ENCODE measurements around the gene PALS1. TPM values are rescaled to one million over a fixed set of nuclear protein-coding genes. Genes with fewer than 3 reads are reported as not detected.
"Not testable (repeated sequence)": the region's sequence is repeated elsewhere in the genome, so short reads cannot be mapped to it uniquely, and the experiment has no call there.

PALS1 gene
- total RNA-seq, 6 experiments from 2014 or later: 41.9 to 52.7 (median 45.9) TPM

DNA sequence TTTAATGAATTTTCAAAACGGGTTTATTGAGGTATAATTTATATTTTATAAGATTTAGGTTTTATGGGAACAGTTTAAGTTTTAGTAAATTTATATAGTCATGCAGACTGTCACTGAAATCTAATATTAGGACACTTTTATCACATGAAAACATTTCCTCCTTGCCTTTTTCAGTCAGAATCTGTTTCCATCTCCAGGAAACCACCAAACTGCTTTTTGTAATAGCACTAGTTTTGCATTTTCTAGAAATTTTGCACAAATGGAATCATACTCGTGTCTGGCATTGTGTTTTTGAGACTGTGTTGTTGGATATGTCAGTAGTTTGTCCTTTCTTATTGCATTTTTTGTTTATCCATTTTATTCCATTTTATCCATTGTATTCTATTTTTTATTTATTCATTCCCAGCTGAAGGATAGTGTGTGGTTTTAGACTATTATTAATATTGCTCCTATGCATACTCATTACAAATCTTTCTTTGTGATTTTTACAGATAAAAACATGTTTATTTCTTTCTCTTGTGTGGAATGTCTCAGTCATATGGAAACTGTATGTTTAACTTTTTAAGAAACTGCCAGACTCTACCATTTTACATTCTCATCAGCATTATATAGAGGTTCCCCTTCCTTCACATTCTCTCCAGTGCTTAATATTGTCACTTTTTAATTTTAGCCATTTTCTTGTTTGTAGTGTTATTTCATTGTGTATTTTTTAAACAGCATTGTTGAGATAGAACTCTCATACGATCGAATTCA lies 26.5 kb downstream of the PALS1 start:
- H3K4me3 Mint-ChIP-seq: no peak overlapping the region
- H3K27ac Mint-ChIP-seq: peak overlapping the region; percentile 85
- peaks cover 4% of the 10 kb centered on the region; the same call in 1 of the 2 replicates for H3K9me3 Mint-ChIP-seq
- no peak for DNase-seq
- no peaks in the 10 kb centered on the region for H3K27me3 Mint-ChIP-seq (ENCODE audit: insufficient read depth)
- peaks cover 27% of the 10 kb centered on the region for H3K36me3 Mint-ChIP-seq (ENCODE audit: low read depth)
- H3K4me1 Mint-ChIP-seq (ENCODE audit: low read depth): peaks cover 70% of the 10 kb centered on the region
- no peak for TF ChIP-seq CTCF (IDR thresholded peaks at IDR 0.05)

DNA sequence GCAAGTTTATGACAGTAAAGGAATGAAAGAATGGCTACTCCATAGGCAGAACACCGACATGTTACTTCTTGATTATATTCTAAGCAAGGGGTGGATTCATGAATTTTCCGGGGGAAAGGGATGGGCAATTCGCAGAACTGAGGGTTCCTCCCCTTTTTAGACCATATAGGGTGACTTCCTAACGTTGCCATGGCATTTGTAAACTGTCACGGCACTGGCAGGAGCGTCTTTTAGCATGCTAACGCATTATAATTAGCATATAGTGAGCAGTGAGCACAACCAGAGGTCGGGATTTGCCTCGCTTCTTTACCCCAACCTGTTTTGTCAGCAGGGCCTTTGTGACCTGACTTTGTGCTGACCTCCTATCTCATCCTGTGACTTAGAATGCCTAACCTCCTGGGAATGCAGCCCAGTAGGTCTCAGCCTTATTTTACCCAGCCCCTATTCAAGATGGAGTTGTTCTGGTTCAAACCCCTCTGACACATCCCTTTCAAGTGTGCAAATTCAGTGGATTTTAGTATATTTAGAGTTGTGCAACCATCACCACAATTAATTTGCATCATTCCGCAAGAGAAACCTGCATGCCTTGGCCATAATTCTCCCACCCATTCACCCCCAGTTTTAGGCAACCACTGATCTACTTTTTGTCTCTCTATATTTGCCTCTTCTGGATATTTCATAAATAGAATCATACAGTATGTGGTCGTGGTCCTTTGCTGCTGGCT lies 27.4 kb downstream of the PALS1 start:
- H3K4me3 Mint-ChIP-seq: no peak overlapping the region; the same call in 1 of the 2 replicates
- no peaks in the 10 kb centered on the region for H3K27me3 Mint-ChIP-seq (ENCODE audit: insufficient read depth)
- H3K27ac Mint-ChIP-seq: peak overlapping the region; percentile 85
- no peak for TF ChIP-seq CTCF (IDR thresholded peaks at IDR 0.05)
- H3K36me3 Mint-ChIP-seq (ENCODE audit: low read depth): peaks cover 35% of the 10 kb centered on the region
- H3K4me1 Mint-ChIP-seq (ENCODE audit: low read depth): peaks cover 61% of the 10 kb centered on the region
- peaks cover 4% of the 10 kb centered on the region; the same call in 1 of the 2 replicates for H3K9me3 Mint-ChIP-seq
- DNase-seq: no peak

GRCh38 chr14:67269298-67270060 lies 28.2 kb downstream of the PALS1 start:
- Mint-ChIP-seq H3K27me3 (ENCODE audit: insufficient read depth) (no peaks in the 10 kb centered on the region), H3K36me3 (ENCODE audit: low read depth) (peaks cover 40% of the 10 kb centered on the region), H3K4me1 (ENCODE audit: low read depth) (peaks cover 52% of the 10 kb centered on the region), H3K27ac (peak overlapping the region; percentile 85), H3K4me3 (peak overlapping the region; percentile 71), H3K9me3 (peaks cover 4% of the 10 kb centered on the region; the same call in 1 of the 2 replicates)
- peak; percentile 68 for DNase-seq
- TF ChIP-seq CTCF (IDR thresholded peaks at IDR 0.05): no peak

DNA sequence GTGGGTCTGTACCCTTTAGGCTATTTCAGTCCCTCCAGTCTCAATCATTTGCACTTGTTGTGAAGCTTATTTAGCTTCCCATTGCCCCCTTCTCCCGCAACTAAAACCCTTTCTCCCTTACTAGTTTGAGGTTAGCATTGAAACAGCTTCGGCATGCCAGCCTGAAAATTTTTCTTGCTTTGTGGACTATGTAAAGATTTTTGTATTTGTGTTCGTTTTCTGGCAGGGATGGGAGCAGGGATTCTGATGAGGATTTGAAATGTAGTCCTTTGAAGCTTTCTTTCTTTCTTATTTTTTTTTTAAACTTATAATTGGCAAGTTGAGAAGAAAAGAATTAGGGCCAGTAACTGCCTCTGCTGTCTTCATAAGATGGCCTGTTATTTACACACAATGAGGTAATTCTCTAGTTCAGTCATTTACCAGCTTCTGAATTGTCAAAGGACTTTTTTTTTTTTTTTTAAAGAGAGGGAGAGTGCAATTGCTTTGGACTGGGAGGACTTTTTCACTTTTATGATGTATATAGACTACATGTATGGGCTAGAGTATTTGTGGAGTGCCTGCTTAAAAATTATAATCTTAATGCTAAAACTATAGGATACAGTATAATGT lies 29.0 kb downstream of the PALS1 start:
- no peak for DNase-seq
- Mint-ChIP-seq H3K27me3 (ENCODE audit: insufficient read depth) (no peaks in the 10 kb centered on the region), H3K27ac (peak overlapping the region; percentile 85), H3K4me1 (ENCODE audit: low read depth) (peaks cover 50% of the 10 kb centered on the region), H3K9me3 (peaks cover 1% of the 10 kb centered on the region; the same call in 1 of the 2 replicates), H3K4me3 (peak overlapping the region; percentile 71), H3K36me3 (ENCODE audit: low read depth) (peaks cover 36% of the 10 kb centered on the region)
- TF ChIP-seq CTCF (IDR thresholded peaks at IDR 0.05): no peak

- no peak for TF ChIP-seq CTCF (IDR thresholded peaks at IDR 0.05)
- Mint-ChIP-seq H3K4me3 (no peak overlapping the region), H3K27ac (peak overlapping the region; percentile 85), H3K4me1 (ENCODE audit: low read depth) (peaks cover 55% of the 10 kb centered on the region), H3K36me3 (ENCODE audit: low read depth) (peaks cover 39% of the 10 kb centered on the region), H3K9me3 (no peaks in the 10 kb centered on the region), H3K27me3 (ENCODE audit: insufficient read depth) (no peaks in the 10 kb centered on the region)
- no peak for DNase-seq
Measured at GRCh38 chr14:67270933-67271332, 29.7 kb downstream of the PALS1 start.

DNA sequence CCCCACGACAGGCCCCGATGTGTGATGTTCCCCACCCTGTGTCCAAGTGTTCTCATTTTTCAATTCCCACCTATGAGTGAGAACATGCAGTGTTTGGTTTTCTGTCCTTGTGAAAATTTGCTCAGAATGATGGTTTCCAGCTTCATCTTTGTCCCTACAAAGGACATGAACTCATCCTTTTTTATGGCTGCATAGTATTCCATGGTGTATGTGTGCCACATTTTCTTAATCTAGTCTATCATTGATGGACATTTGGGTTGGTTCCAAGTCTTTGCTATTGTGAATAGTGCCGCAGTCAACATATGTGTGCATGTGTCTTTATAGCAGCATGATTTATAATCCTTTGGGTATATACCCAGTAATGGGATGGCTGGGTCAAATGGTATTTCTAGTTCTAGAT lies 32.0 kb downstream of the PALS1 start:
- not testable (repeated sequence) for H3K9me3 Mint-ChIP-seq; H3K4me3 Mint-ChIP-seq; H3K27me3 Mint-ChIP-seq (ENCODE audit: insufficient read depth); H3K27ac Mint-ChIP-seq; DNase-seq
- H3K4me1 Mint-ChIP-seq (ENCODE audit: low read depth): peaks cover 62% of the 10 kb centered on the region
- H3K36me3 Mint-ChIP-seq (ENCODE audit: low read depth): peaks cover 43% of the 10 kb centered on the region
